ENCODE results near the gene RIN2. TPM values are rescaled to one million over a fixed set of nuclear protein-coding genes. Genes with fewer than 3 reads are reported as not detected.

The RIN2 gene
- 35.2 and 36.7 TPM in 2 replicates for total RNA-seq (2022)
- percentile 71 among the genes with signal in this experiment for Bru-seq, nascent RNA
- percentile 68 among the genes with signal in this experiment for BruChase-seq, experiment 1, labeled RNA remaining after a 2-hour chase
- BruChase-seq, experiment 2, labeled RNA remaining after a 6-hour chase = percentile 59 among the genes with signal in this experiment
- long read RNA-seq, partial matches to known transcripts = 34 of 42 reads
- long read RNA-seq, other reads (novel, unspliced or antisense) = 8 of 42 reads

- peaks cover 5% of the 10 kb centered on the region; the same call in 1 of the 2 replicates for H3K4me1 ChIP-seq
- CTCF ChIA-PET = interaction anchor here (0.6 to 2.2 kb wide), 9 partner anchors 18 to 294 kb away, joined by 3 to 18 read pairs (median 5); partner anchors contain the start of genes CFAP61 and CRNKL1
- POLR2A ChIA-PET = interaction anchor here (0.6 to 1.8 kb wide), 14 partner anchors 9 to 1166 kb away, joined by 3 to 24 read pairs (median 7); partner anchors contain the start of genes CFAP61 and CRNKL1
- no peak for DNase-seq
- Mint-ChIP-seq H3K27me3 (ENCODE audit: insufficient read depth, unreplicated experiment) (no peaks in the 10 kb centered on the region), H3K4me1 (ENCODE audit: low read depth, unreplicated experiment) (peaks cover 50% of the 10 kb centered on the region), H3K36me3 (ENCODE audit: insufficient read depth, unreplicated experiment) (peaks cover 9% of the 10 kb centered on the region), H3K27ac (ENCODE audit: unreplicated experiment) (peak within 1 kb of the TSS; percentile 96), H3K9me3 (ENCODE audit: unreplicated experiment) (no peaks in the 10 kb centered on the region), H3K4me3 (ENCODE audit: unreplicated experiment) (peak within 1 kb of the TSS; percentile 97)
- no peak for TF ChIP-seq CTCF (IDR thresholded peaks at IDR 0.05; ENCODE audit: insufficient read depth in 1 of 2, low read depth in 1 of 2, low read length in 1 of 2, severe bottlenecking in 1 of 2, unreplicated experiment in 1 of 2)
- no TSS peak for BruUV-seq (replicated peaks)
- H3K4me3 ChIP-seq (ENCODE audit: low read depth, low read length) = peak within 1 kb of the TSS; percentile 81
- intact Hi-C loops (cut with micrococcal nuclease; ENCODE audit: unreplicated experiment) = loop anchor here (1.0 to 2.0 kb wide), 5 partner anchors 9 to 70 kb away; no protein-coding TSS in a partner anchor
- no peaks in the 10 kb centered on the region for H3K27me3 ChIP-seq (replicated peaks; ENCODE audit: control insufficient read depth, insufficient read depth, low read length)
- H3K36me3 ChIP-seq (ENCODE audit: control insufficient read depth, insufficient read depth, low read length) = no peaks in the 10 kb centered on the region
- no peaks in the 10 kb centered on the region for H3K9me3 ChIP-seq
These were observed at the start of gene RIN2 for GRCh38 chr20:19758133-19758500. TSS of gene RIN2 (plus strand) at chr20:19758258. CDS start at chr20:19889602, 131,344 bp downstream.

- no peak for DNase-seq
- no peak overlapping the region for H3K4me3 ChIP-seq (ENCODE audit: low read depth, low read length)
- Mint-ChIP-seq H3K4me3 (ENCODE audit: unreplicated experiment) (no peak overlapping the region), H3K9me3 (ENCODE audit: unreplicated experiment) (no peaks in the 10 kb centered on the region), H3K27me3 (ENCODE audit: insufficient read depth, unreplicated experiment) (no peaks in the 10 kb centered on the region), H3K4me1 (ENCODE audit: low read depth, unreplicated experiment) (peaks cover 16% of the 10 kb centered on the region), H3K27ac (ENCODE audit: unreplicated experiment) (no peak overlapping the region), H3K36me3 (ENCODE audit: insufficient read depth, unreplicated experiment) (no peaks in the 10 kb centered on the region)
- H3K4me1 ChIP-seq = peaks cover 33% of the 10 kb centered on the region
- intact Hi-C loops (cut with micrococcal nuclease; ENCODE audit: unreplicated experiment) = no loop called here
- H3K36me3 ChIP-seq (ENCODE audit: control insufficient read depth, insufficient read depth, low read length) = no peaks in the 10 kb centered on the region
- no peak for TF ChIP-seq CTCF (IDR thresholded peaks at IDR 0.05; ENCODE audit: insufficient read depth in 1 of 2, low read depth in 1 of 2, low read length in 1 of 2, severe bottlenecking in 1 of 2, unreplicated experiment in 1 of 2)
- no peaks in the 10 kb centered on the region for H3K27me3 ChIP-seq (replicated peaks; ENCODE audit: control insufficient read depth, insufficient read depth, low read length)
- no peaks in the 10 kb centered on the region for H3K9me3 ChIP-seq
- POLR2A ChIA-PET = no interaction called here
- CTCF ChIA-PET = no interaction called here
- BruUV-seq (replicated peaks) = no TSS peak
These were observed 48.3 kb upstream of the RIN2 start for GRCh38 chr20:19709635-19710335.

GRCh38 chr20:19710336-19711120, 47.5 kb upstream of the RIN2 start:
- Mint-ChIP-seq H3K4me1 (ENCODE audit: low read depth, unreplicated experiment) (peaks cover 20% of the 10 kb centered on the region), H3K4me3 (ENCODE audit: unreplicated experiment) (peak overlapping the region; percentile 17), H3K27me3 (ENCODE audit: insufficient read depth, unreplicated experiment) (no peaks in the 10 kb centered on the region), H3K27ac (ENCODE audit: unreplicated experiment) (no peak overlapping the region), H3K9me3 (ENCODE audit: unreplicated experiment) (no peaks in the 10 kb centered on the region), H3K36me3 (ENCODE audit: insufficient read depth, unreplicated experiment) (no peaks in the 10 kb centered on the region)
- H3K9me3 ChIP-seq = peaks cover under 1% of the 10 kb centered on the region; the same call in 1 of the 2 replicates
- no peaks in the 10 kb centered on the region for H3K36me3 ChIP-seq (ENCODE audit: control insufficient read depth, insufficient read depth, low read length)
- POLR2A ChIA-PET = no interaction called here
- H3K27me3 ChIP-seq (replicated peaks; ENCODE audit: control insufficient read depth, insufficient read depth, low read length) = no peaks in the 10 kb centered on the region
- no peak for TF ChIP-seq CTCF (IDR thresholded peaks at IDR 0.05; ENCODE audit: insufficient read depth in 1 of 2, low read depth in 1 of 2, low read length in 1 of 2, severe bottlenecking in 1 of 2, unreplicated experiment in 1 of 2)
- intact Hi-C loops (cut with micrococcal nuclease; ENCODE audit: unreplicated experiment) = no loop called here
- peaks cover 40% of the 10 kb centered on the region for H3K4me1 ChIP-seq
- CTCF ChIA-PET = no interaction called here
- BruUV-seq (replicated peaks) = no TSS peak
- H3K4me3 ChIP-seq (ENCODE audit: low read depth, low read length) = no peak overlapping the region
- peak; percentile 34 to 58 for DNase-seq
